GM12878 (cell line): ENCODE results near the gene OAF. TPM values are rescaled to one million over a fixed set of nuclear protein-coding genes. Genes with fewer than 3 reads are reported as not detected.
A peak's percentile ranks its signal among the peaks of the same experiment; 100 is the strongest.

Source experiments
- ATAC-seq: fragments of 200-7000 bp; cut with Tn5 transposase; 3 replicates; pipeline ENCODE4 v1.9.1; 2020; ENCODE audit warnings: mild to moderate bottlenecking, moderate library complexity
- BruUV-seq: library from RNA; stranded (reverse); fragments of 400-500 nt; replicated peaks from 2 replicates; lab custom pipeline; 2021; lab: Mats Ljungman, UMichigan
- CTCF ChIA-PET: fragments of 300-600 bp; sonication (Branson Sonifier 250); formaldehyde crosslinking; extraction: SDS; loops from one replicate; lab custom pipeline; 2021; ENCODE audit warnings: inconsistent platforms; lab: Yijun Ruan, JAX
- POLR2A ChIA-PET: fragments of 350-600 bp; formaldehyde crosslinking; extraction: SDS; loops from one replicate; lab custom pipeline; 2021; ENCODE audit warnings: inconsistent platforms; lab: Charles Lee
- RAD21 ChIA-PET: fragments of 300-600 bp; sonication (Branson Sonifier 250); formaldehyde crosslinking; loops from one replicate; lab custom pipeline; 2023; ENCODE audit warnings: antibody characterized with exemption; ENCODE audit not compliant: unreplicated experiment; lab: Charles Lee
- SMC1A ChIA-PET: fragments of 300-600 bp; sonication (Branson Sonifier 250); formaldehyde crosslinking; loops from one replicate; lab custom pipeline; 2023; ENCODE audit not compliant: unreplicated experiment, uncharacterized antibody; lab: Charles Lee
- DNase-seq: peaks from one replicate; pipeline ENCODE4 v3.0.0-alpha.2; 2011; ENCODE audit warnings: low read depth, low spot score
- FAIRE-seq: peaks from 3 replicates; lab custom pipeline; 2011; peaks lifted over from hg19 to GRCh38; lab: Jason Lieb, UNC
- H2AFZ ChIP-seq: 2 replicates; pipeline ENCODE4 v1.6.0; 2011; ENCODE audit warnings: low read depth, low read length, control low read depth; ENCODE audit not compliant: control insufficient read depth
- H3K27ac ChIP-seq: 2 replicates; pipeline ENCODE4 v1.5.1; 2011; ENCODE audit warnings: control low read depth; ENCODE audit not compliant: control insufficient read depth, insufficient read depth
- H3K27me3 ChIP-seq, 2 experiments: replicated peaks in 1 of 2; 2 replicates each; pipeline versions ENCODE4 v1.6.0 to v1.6.1; 2011; ENCODE audit warnings: low read length in 1 of 2; ENCODE audit not compliant: control insufficient read depth in 2 of 2, insufficient read depth in 2 of 2
- H3K36me3 ChIP-seq, 2 experiments: 2 replicates each; pipeline ENCODE4 v1.5.1; 2011; ENCODE audit warnings: low read length in 1 of 2; ENCODE audit not compliant: control insufficient read depth in 2 of 2, insufficient read depth in 2 of 2
- H3K4me1 ChIP-seq: 2 replicates; pipeline ENCODE4 v1.6.1; 2011; ENCODE audit warnings: mild to moderate bottlenecking, low read length, moderate library complexity, mixed read lengths; ENCODE audit not compliant: control insufficient read depth, insufficient read depth
- H3K4me2 ChIP-seq: 2 replicates; pipeline ENCODE4 v1.6.0; 2011; ENCODE audit warnings: control low read depth; ENCODE audit not compliant: control insufficient read depth, insufficient read depth
- H3K4me3 ChIP-seq: fragments of 200-600 bp; sonication (generic); 2 replicates; pipeline ENCODE4 v1.5.1; 2016
- H3K79me2 ChIP-seq: 2 replicates; pipeline ENCODE4 v1.6.0; 2011; ENCODE audit warnings: low read length; ENCODE audit not compliant: control insufficient read depth, insufficient read depth
- H3K9ac ChIP-seq: 2 replicates; pipeline ENCODE4 v1.8.0; 2011; ENCODE audit warnings: low read length, control low read depth, mixed read lengths; ENCODE audit not compliant: control insufficient read depth, insufficient read depth
- H3K9me3 ChIP-seq: replicated peaks from 3 replicates; pipeline ENCODE4 v1.5.1; 2011; ENCODE audit warnings: mild to moderate bottlenecking, low read length; ENCODE audit not compliant: control insufficient read depth, insufficient read depth
- H4K20me1 ChIP-seq: 2 replicates; pipeline ENCODE4 v1.6.0; 2011; ENCODE audit not compliant: control insufficient read depth, insufficient read depth
- CBX5 ChIP-seq: sonication (generic); IDR thresholded peaks from 2 replicates; pipeline ENCODE4 v1.6.1; 2016; ENCODE audit warnings: low read depth, moderate library complexity, mild to moderate bottlenecking, inconsistent platforms
- TCF3 ChIP-seq: IDR thresholded peaks from 2 replicates; pipeline ENCODE4 v1.6.1; 2012; ENCODE audit warnings: low read depth, mild to moderate bottlenecking, low read length, borderline replicate concordance; ENCODE audit not compliant: insufficient read depth
- WGBS: methylation state at CpG from one replicate; pipeline ENCODE4 v1.1.6; 2016; ENCODE audit warnings: low lambda C conversion rate; ENCODE audit not compliant: insufficient replicate concordance, insufficient coverage; ENCODE audit errors: missing lambda C conversion rate; 5-methylcytosine and 5-hydroxymethylcytosine counted together
- in situ Hi-C: fragments of 300-500 bp; cut with MboI; formaldehyde crosslinking; loops from 9 replicates; pipeline ENCODE4 v1.14.3; 2018; ENCODE audit warnings: mixed read lengths
- intact Hi-C: fragments of 100-400 bp; cut with micrococcal nuclease; formaldehyde crosslinking; loops from one replicate; pipeline ENCODE4 v1.14.2; 2022; ENCODE audit not compliant: unreplicated experiment
- polyA plus RNA-seq, 11 experiments: library from polyadenylated mRNA; depleted of rRNA in 4 of 11; unstranded in 6 of 11; stranded (reverse) in 5 of 11; fragments of >200 nt; fragmentation: Nextera tagmentation in 4 of 11; fragmentation: Illumina TruSeq in 1 of 11; extraction: Ambion mirVana in 4 of 11; extraction: Trizol in 1 of 11; gene quantifications; 1 replicate in 1 of 11; 2 replicates in 10 of 11; pipeline versions ENCODE4 v1.2.1 to v1.2.3, GENCODE V29; 2011 to 2016; ENCODE audit warnings: inconsistent platforms in 2 of 11, missing spikeins in 2 of 11, low read depth in 1 of 11
- total RNA-seq, 4 experiments: library from RNA; depleted of rRNA in 3 of 4; stranded (reverse); fragments of >200 nt in 3 of 4; fragmentation: Illumina TruSeq in 1 of 4; extraction: Trizol in 1 of 4; gene quantifications; 2 replicates each; pipeline versions ENCODE4 v1.2.1 to v1.2.3, GENCODE V29; 2013 to 2021
- TF ChIP-seq, protein P1 (sequence below): IDR thresholded peaks from 2 replicates; pipeline ENCODE4 v1.6.1; 2012; ENCODE audit warnings: improper control_type of control experiment, low read depth, low read length; ENCODE audit not compliant: insufficient replicate concordance
- TF ChIP-seq, protein P2 (sequence below): fragments of 450-650 bp; IDR thresholded peaks from 2 replicates; pipeline ENCODE4 v1.6.1; 2016; ENCODE audit warnings: mild to moderate bottlenecking

The OAF gene
- total and polyA plus RNA-seq, 10 of the 15 experiments (the other 5 are each of a cell fraction or from before 2014, with no cell fraction given) = 0.10 to 4.7 (median 1.1) TPM

DNA sequence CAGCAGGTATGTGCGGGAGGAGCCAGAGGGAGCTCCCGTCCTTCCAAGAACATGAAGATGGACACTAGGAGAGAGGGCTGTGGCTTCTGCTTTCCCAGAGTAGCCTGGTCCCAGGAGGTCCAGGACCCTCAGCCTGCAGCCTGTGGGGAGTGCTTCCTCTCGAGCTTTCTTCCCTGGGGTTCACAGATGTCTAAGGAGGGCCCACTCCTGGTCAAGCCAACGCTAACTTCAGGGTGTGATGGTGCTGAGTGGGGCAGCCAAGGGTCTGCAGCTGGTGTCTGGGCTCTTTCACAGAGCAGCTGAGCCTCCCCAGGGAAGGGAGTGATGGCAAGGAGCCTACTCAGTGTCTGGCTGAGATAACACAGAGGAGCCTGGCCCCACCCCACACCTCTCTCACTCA is 32.4 kb downstream of the OAF start (continued):
- TF ChIP-seq, protein P1, sequence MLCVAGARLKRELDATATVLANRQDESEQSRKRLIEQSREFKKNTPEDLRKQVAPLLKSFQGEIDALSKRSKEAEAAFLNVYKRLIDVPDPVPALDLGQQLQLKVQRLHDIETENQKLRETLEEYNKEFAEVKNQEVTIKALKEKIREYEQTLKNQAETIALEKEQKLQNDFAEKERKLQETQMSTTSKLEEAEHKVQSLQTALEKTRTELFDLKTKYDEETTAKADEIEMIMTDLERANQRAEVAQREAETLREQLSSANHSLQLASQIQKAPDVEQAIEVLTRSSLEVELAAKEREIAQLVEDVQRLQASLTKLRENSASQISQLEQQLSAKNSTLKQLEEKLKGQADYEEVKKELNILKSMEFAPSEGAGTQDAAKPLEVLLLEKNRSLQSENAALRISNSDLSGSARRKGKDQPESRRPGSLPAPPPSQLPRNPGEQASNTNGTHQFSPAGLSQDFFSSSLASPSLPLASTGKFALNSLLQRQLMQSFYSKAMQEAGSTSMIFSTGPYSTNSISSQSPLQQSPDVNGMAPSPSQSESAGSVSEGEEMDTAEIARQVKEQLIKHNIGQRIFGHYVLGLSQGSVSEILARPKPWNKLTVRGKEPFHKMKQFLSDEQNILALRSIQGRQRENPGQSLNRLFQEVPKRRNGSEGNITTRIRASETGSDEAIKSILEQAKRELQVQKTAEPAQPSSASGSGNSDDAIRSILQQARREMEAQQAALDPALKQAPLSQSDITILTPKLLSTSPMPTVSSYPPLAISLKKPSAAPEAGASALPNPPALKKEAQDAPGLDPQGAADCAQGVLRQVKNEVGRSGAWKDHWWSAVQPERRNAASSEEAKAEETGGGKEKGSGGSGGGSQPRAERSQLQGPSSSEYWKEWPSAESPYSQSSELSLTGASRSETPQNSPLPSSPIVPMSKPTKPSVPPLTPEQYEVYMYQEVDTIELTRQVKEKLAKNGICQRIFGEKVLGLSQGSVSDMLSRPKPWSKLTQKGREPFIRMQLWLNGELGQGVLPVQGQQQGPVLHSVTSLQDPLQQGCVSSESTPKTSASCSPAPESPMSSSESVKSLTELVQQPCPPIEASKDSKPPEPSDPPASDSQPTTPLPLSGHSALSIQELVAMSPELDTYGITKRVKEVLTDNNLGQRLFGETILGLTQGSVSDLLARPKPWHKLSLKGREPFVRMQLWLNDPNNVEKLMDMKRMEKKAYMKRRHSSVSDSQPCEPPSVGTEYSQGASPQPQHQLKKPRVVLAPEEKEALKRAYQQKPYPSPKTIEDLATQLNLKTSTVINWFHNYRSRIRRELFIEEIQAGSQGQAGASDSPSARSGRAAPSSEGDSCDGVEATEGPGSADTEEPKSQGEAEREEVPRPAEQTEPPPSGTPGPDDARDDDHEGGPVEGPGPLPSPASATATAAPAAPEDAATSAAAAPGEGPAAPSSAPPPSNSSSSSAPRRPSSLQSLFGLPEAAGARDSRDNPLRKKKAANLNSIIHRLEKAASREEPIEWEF = no peak

DNA sequence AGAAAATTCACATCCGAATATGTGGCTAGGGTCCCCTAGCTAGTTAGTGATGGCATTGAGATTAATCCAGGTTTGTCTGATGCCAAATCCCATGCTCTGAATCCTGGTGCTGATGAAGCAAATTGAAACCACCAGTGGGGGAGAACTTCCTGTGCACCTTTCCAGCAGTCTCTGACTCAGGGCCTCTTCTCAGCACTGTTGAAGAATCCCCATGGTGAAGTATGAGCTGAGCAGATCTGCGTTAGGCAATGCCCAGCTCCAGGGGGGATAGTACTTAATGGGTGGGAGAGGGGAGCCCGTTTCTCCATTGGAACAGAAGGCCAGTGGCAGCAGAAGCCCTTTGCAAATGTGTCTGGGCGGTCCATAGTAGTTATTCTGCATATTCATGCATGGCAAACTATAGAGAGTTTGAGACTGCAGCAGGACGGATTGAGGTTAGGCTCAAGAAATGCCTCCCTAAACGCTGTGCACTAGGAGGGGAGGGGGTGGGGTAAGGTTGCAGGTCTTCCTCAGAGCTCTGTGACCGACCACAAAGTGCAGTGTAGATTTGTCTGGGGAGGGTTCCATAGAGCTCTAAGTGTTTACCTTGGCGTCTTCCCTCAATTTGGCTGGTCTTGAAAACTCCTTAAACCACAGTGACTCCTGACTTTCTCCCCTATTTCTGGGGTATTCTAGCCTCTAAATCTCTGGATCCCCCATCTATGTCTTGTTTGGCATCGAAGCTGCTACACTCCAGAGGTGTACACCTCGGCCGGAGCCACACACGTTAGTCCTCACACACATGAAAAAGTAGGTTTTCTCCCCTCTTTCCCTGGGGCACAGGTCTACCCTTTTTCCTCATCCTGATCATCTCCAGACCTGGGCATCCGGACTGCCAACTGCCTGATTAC is 33.9 kb downstream of the OAF start:
- no TSS peak for BruUV-seq
- FAIRE-seq = peak; percentile 35
- in situ Hi-C loops (no loop called here), intact Hi-C loops (no loop called here)
- ATAC-seq = no peak
- Histone ChIP-seq H2AFZ (no peak overlapping the region), H3K27ac (no peak overlapping the region), H3K4me1 (peaks cover 31% of the 10 kb centered on the region), H3K9ac (no peak overlapping the region), H3K9me3 (no peaks in the 10 kb centered on the region; the same call in 2 of the 3 replicates), H3K79me2 (no peaks in the 10 kb centered on the region), H4K20me1 (no peaks in the 10 kb centered on the region), H3K27me3 (peaks cover 0 to 4% of the 10 kb centered on the region in 2 experiments; a peak in 1 of 4 replicates), H3K4me2 (no peak overlapping the region), H3K4me3 (no peak overlapping the region), H3K36me3 (no peaks in the 10 kb centered on the region)
- SMC1A ChIA-PET = interaction anchor here (0.9 to 10.7 kb wide), 3 partner anchors 9 to 54 kb away, joined by 4 to 176 read pairs (median 88); no protein-coding TSS in a partner anchor
- CTCF ChIA-PET = interaction anchor here (1.0 to 21.3 kb wide), 5 partner anchors 11 to 57 kb away, joined by 3 to 296 read pairs (median 4); no protein-coding TSS in a partner anchor
- RAD21 ChIA-PET = interaction anchor here (1.1 to 10.3 kb wide), 3 partner anchors 10 to 55 kb away, joined by 3 to 127 read pairs (median 17); no protein-coding TSS in a partner anchor
- no peak for DNase-seq
- WGBS = 26% methylated on average over 13 of the region's 13 CpGs
- TF ChIP-seq TCF3 (no peak), CBX5 (no peak)
- TF ChIP-seq, protein P2, sequence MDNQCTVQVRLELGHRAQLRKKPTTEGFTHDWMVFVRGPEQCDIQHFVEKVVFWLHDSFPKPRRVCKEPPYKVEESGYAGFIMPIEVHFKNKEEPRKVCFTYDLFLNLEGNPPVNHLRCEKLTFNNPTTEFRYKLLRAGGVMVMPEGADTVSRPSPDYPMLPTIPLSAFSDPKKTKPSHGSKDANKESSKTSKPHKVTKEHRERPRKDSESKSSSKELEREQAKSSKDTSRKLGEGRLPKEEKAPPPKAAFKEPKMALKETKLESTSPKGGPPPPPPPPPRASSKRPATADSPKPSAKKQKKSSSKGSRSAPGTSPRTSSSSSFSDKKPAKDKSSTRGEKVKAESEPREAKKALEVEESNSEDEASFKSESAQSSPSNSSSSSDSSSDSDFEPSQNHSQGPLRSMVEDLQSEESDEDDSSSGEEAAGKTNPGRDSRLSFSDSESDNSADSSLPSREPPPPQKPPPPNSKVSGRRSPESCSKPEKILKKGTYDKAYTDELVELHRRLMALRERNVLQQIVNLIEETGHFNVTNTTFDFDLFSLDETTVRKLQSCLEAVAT = no peak
- POLR2A ChIA-PET = interaction anchor here (0.6 kb wide), 1 partner anchor 155 kb away, joined by 10 read pairs; no protein-coding TSS in a partner anchor
